HL-60 (cell line): ENCODE measurements around the gene GJA1.

Experiments
- DNase-seq, 2 experiments: peaks; one replicate each; pipeline ENCODE4 v3.0.0-alpha.2; 2010 to 2020; ENCODE audit warnings: low read depth in 1 of 2, low spot score in 1 of 2
- H3K27ac ChIP-seq: fragments of 250-450 bp; sonication (Bioruptor Pico); replicated peaks from 2 replicates; pipeline ENCODE4 v1.5.1; 2020; ENCODE audit warnings: mild to moderate bottlenecking, moderate library complexity
- H3K27me3 ChIP-seq: fragments of 250-450 bp; sonication (Bioruptor Pico); 2 replicates; pipeline ENCODE4 v1.5.1; 2021; ENCODE audit warnings: mild to moderate bottlenecking, moderate library complexity; ENCODE audit not compliant: insufficient read depth, poor library complexity, severe bottlenecking
- H3K4me3 ChIP-seq: replicated peaks from 2 replicates; pipeline ENCODE4 v1.5.1; 2011; ENCODE audit warnings: mild to moderate bottlenecking, control low read depth, low read length; ENCODE audit not compliant: insufficient read depth
- CTCF ChIP-seq: IDR thresholded peaks from one replicate; pipeline ENCODE4 v1.5.1; 2011; ENCODE audit warnings: low read length, control low read depth, inconsistent platforms; ENCODE audit not compliant: insufficient read depth
- GABPA ChIP-seq: IDR thresholded peaks from 2 replicates; pipeline ENCODE4 v1.6.1; 2012; ENCODE audit warnings: low read depth
- POLR2AphosphoS5 ChIP-seq: IDR thresholded peaks from 2 replicates; pipeline ENCODE4 v1.6.1; 2012; ENCODE audit warnings: low read depth
- REST ChIP-seq: IDR thresholded peaks from 2 replicates; pipeline ENCODE4 v1.6.1; 2012; ENCODE audit warnings: low read depth; ENCODE audit not compliant: insufficient replicate concordance
- SPI1 ChIP-seq: IDR thresholded peaks from 2 replicates; pipeline ENCODE4 v1.6.1; 2012; ENCODE audit warnings: low read depth, mild to moderate bottlenecking, borderline replicate concordance

The GJA1 gene

GRCh38 chr6:121492536-121492935 lies 57.1 kb downstream of the GJA1 start:
- DNase-seq, result no peak
- Histone ChIP-seq H3K27ac (no peak overlapping the region), H3K4me3 (no peak overlapping the region), H3K27me3 (no peaks in the 10 kb centered on the region)
- TF ChIP-seq REST (no peak), GABPA (no peak), POLR2AphosphoS5 (no peak), SPI1 (no peak), CTCF (no peak)

GRCh38 chr6:121497970-121498375 lies 62.5 kb downstream of the GJA1 start:
- DNase-seq, result no peak
- no peak for TF ChIP-seq SPI1
- TF ChIP-seq GABPA, result no peak
- no peak for TF ChIP-seq CTCF
- no peak for TF ChIP-seq REST
- no peak for TF ChIP-seq POLR2AphosphoS5
- no peaks in the 10 kb centered on the region for H3K27me3 ChIP-seq
- H3K27ac ChIP-seq, result no peak overlapping the region
- H3K4me3 ChIP-seq, result no peak overlapping the region

- Histone ChIP-seq H3K27ac (no peak overlapping the region), H3K4me3 (no peak overlapping the region), H3K27me3 (no peaks in the 10 kb centered on the region)
- no peak for DNase-seq
- TF ChIP-seq REST (no peak), SPI1 (no peak)
Observed at GRCh38 chr6:121498481-121499276, 63.2 kb downstream of the GJA1 start.
